ENCODE data around the gene ARHGEF6.

ARHGEF6 gene

GRCh38 chrX:136691028-136691809 lies 89.5 kb downstream of the ARHGEF6 start:
- DNase-seq (ENCODE audit: low read depth in 3 of 3) = no peak

DNA sequence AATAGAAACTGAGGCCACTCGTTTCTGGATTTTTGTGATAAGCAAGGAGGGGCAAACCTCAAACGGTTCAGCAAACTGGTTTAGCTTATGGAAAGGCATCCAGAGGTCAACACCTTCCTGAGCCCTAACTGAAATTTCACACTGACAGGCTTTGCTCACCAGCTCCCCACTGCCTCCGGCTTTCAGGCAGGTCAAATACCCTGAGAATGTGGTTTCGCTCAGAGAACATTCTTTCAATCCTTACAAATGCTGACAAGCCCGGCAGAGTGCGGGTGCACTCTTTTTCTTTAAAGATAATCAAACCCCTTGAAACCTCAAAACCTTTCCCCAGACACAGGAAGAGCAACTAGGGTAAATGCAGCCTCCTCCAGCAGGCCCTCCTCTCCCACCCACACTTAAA lies 91.3 kb downstream of the ARHGEF6 start:
- no peak for DNase-seq (ENCODE audit: low read depth in 3 of 3)

DNA sequence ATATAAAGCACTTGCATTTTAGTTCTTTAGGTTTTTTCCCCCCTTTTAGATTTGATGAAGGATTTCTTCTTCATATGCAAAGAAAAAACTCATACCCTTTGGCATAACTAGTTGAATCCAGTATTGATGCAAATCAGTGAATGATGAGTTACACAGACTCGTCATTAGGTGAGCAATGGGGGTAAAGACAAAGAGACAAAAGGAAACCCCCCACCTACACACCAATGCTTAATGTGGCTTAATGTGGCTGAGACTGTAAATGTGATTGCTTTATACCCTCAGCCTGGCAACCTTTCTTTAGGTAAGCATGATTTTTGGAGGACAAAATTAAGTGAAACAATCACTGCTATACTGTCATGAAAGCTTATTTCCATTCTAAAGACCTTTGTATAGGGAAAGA lies 93.3 kb downstream of the ARHGEF6 start:
- peak in 1 of 3 experiments; percentile 35 for DNase-seq (ENCODE audit: low read depth in 3 of 3)

GRCh38 chrX:136684120-136684519 lies 96.6 kb downstream of the ARHGEF6 start:
- DNase-seq (ENCODE audit: low read depth in 3 of 3) = no peak

DNA sequence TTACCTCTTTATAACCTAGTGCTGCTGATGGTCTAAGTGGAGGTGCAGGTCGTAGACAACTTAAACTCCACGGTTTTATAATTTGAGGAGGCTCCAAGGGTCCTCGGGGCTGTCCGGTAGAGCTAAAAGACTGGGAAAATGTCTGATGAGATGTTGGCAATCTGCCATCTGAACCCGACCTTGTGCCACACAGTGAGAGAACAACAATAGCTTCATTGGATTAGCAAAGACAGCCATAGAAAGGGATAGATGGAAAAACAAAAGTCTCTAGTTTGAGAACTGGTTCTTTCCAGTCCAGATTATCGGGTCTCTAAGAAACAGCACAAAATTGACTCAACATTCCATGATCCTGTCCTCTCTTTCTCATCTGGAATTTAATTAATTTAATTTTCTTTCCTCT lies 101.2 kb downstream of the ARHGEF6 start:
- DNase-seq (ENCODE audit: low read depth in 3 of 3) = no peak

DNA sequence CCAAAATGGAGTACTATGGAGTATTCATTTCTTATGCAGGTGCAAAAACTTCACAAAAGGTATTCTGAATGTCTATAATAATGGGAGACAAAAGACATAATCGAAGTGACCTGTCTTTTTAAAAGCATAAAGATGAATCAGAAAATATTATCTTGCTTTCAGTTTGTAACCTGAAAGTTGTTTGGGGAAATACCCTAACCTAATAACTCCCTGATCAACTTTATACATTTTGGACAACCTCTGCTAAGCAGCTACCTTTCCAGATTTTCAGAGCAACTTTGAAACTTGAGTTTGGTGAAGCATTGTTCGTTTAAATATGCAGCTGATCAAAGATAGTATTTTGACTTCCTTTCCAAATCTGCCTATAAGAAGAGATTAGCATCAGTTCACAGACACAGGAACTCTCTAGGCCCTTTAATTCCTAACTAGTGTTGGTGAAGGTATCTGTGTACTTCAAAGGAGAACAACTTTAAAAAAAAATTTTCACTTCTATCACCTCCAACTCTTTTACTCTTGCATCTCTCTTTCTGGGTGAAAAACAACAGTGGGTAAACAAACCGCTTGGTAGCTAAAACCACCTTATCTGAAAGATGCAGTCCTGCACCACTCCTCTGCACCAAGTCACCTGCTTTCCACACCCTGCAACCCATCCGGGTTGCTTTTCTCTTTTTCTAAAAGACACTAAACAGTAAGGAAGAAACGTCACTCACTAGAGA lies 106.3 kb downstream of the ARHGEF6 start:
- no peak for DNase-seq (ENCODE audit: low read depth in 3 of 3)

GRCh38 chrX:136671006-136671610 lies 109.6 kb downstream of the ARHGEF6 start:
- no peak for DNase-seq (ENCODE audit: low read depth in 3 of 3)

DNA sequence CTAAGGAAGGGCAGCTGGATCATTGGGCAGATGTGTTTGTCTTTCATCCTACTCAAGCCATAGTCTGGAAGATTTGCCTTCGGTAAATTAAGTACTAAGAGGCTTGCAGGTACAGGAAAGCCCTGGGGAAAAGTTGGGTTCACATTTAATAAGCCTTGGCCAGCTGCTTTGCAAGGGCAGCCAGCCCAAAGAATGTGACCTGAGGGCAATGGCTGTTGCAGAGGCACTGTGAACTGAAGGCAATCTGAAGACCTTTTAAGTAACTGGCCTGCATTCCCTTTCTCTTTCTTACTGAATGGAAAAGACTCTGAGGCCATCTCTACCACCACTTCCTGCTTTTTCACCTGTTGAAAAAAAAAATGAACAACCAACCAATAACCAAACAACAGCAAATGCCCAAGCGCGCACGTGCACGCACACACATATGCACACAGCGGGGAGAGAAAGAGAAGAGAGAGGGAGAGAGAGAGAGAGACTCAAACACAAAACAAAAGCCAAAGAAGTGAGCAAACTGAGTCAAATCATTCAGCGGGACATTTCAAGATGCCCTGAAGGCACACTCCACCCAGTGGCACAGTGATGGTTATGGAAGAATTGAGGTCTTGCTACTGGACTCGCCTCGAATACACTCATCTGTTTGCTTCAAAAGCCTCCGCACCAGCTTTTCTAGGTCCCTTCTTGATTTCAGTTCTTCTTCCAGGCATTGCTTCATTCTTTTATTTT lies 113.1 kb downstream of the ARHGEF6 start:
- no peak for DNase-seq (ENCODE audit: low read depth in 3 of 3)

GRCh38 chrX:136666088-136666487 lies 114.6 kb downstream of the ARHGEF6 start:
- DNase-seq (ENCODE audit: low read depth in 3 of 3) = no peak

GRCh38 chrX:136665258-136665900 lies 115.4 kb downstream of the ARHGEF6 start:
- DNase-seq (ENCODE audit: low read depth in 3 of 3) = no peak

DNA sequence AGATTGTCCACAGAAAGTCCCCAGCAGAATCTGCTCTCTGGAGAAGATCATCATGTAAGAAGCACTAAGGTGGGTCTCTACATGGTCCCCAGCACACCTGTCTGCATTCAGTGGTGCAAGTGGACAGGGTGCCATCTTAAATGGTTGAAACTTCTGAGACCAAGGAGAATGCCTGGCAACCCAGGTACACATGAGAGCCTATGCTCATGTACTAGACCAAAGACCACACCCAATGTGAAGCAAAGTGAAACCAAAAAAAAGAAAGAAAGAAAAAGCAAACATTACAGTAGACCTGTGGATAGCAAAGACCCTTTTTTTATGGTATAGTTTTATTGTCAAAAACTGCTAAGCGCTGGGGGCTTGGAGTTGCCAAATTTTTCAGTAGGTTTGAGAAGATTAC lies 117.8 kb downstream of the ARHGEF6 start:
- DNase-seq (ENCODE audit: low read depth in 3 of 3) = no peak

GRCh38 chrX:136662104-136662503 lies 118.6 kb downstream of the ARHGEF6 start:
- no peak for DNase-seq (ENCODE audit: low read depth in 3 of 3)

- no peak for DNase-seq (ENCODE audit: low read depth in 3 of 3)
Observed at GRCh38 chrX:136660896-136661295, 119.8 kb downstream of the ARHGEF6 start.

- no peak for DNase-seq (ENCODE audit: low read depth in 3 of 3)
Observed at GRCh38 chrX:136659174-136659573, 121.6 kb downstream of the ARHGEF6 start.

GRCh38 chrX:136658151-136658550 lies 122.6 kb downstream of the ARHGEF6 start:
- DNase-seq (ENCODE audit: low read depth in 3 of 3) = no peak

DNA sequence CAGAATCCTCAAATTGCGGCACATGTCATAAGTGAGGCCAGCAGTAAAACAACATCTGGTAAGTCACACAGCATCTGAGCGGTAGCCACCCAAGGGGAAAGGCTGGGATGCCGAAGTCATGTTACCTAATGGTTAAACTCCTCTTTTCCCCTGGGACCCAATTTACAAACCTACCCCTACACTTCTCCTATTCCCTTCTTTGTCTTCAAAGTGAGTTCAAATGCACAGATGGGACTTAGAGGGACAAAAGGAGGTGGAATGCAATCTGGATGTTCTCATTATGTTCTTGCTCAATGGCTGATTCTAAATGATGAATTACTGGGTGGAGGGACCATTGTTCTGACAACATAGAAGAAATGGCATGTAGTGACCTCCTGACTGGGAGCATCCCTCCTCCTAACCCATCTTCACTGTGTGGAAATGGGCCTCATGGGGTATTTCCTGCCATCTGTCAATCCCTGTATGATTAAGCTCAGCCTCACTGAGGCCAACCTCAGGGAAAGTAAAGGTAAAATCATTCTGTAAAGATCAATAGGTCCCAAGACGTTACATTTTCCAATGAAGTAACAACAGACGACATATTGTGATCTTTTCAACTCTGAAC lies 124.3 kb downstream of the ARHGEF6 start:
- DNase-seq (ENCODE audit: low read depth in 3 of 3) = no peak

DNA sequence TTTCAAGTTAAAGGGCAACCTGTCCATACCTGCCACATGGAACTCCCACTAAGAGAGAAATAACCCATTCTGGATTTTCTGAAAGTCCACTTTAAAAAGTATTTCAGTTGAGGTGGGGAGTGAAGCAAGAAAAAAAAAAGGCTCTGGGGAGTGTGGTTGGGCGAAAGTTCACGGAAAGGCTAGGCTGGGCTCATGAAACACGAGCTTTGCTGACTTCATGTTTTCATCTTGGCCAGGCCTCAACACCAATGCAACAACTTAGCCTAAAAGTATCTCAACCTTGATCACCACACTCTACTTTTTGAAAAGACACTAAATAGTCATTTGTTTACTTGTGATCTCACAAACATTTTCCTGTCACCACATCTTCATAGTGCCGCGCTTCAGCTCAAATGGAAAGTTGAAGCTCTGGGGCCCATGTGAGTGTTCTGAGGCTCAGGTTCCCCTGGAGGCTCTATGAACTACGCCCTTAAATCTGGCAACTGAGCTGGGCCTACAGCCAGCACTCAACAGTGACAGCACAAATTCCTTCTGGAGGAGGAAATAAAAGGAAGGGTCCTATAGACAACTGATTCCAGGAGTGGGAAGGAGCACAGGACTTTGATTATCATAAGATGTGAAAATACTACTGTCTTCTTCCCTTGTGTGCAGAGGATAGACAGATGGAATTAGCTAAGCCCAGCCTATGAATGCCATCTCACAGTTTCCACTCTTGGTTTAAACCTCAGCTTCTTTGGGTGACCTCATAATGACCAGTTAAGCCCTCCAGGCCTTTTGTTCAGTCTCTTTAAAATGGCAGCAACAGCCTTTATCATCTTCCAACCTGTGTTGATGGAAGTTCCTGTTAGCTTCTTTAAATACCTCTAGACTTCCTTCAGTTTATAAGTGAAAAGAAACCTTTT lies 127.7 kb downstream of the ARHGEF6 start:
- no peak for DNase-seq (ENCODE audit: low read depth in 3 of 3)

DNA sequence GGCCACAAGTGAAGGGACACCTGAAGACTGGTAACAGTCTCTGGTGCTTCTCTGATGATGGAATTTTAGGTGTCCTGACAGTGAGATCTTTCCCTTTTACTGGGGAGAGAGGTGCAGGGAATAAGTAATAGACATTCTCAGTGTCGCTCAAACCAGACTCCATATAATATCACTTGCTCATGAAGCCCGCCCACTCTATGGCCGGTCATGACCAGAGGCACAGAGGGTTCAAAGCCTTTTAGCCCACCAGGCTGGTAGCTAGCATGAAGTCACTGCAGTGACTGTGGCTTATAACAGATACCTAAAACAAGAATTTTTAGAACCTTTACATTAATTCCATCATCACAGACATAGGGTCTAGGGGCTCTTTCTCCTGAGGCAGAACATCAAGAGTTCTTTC lies 129.9 kb downstream of the ARHGEF6 start:
- no peak for DNase-seq (ENCODE audit: low read depth in 3 of 3)

- DNase-seq (ENCODE audit: low read depth in 3 of 3) = no peak
Observed at GRCh38 chrX:136647677-136648360, 132.9 kb downstream of the ARHGEF6 start, which contains the start of gene CD40LG. Gene CD40LG (plus strand): TSS chrX:136648158. CDS start chrX:136648249, 91 bp downstream.
